G401 (cell line): ENCODE data around the gene UBE2G1. TPM values are rescaled to one million over a fixed set of nuclear protein-coding genes. Genes with fewer than 3 reads are reported as not detected.
A peak's percentile ranks its signal among the peaks of the same experiment; 100 is the strongest.

Experiments
- DNase-seq: peaks from one replicate; pipeline ENCODE4 v3.0.0-alpha.2; 2015; ENCODE audit warnings: low spot score
- in situ Hi-C: cut with HindIII; loops from 2 replicates; pipeline ENCODE4 v1.10.0; 2016; ENCODE audit warnings: low sequenced_read_pairs, mixed read lengths
- total RNA-seq: library from RNA; depleted of rRNA; stranded (reverse); fragments of >200 nt; shearing (Covaris generic); gene quantifications from 2 replicates; pipeline ENCODE4 v1.2.3, GENCODE V29; 2014; rRNA removed

Gene UBE2G1, protein sequence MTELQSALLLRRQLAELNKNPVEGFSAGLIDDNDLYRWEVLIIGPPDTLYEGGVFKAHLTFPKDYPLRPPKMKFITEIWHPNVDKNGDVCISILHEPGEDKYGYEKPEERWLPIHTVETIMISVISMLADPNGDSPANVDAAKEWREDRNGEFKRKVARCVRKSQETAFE
- total RNA-seq: 43.3 and 70.9 TPM in 2 replicates

DNA sequence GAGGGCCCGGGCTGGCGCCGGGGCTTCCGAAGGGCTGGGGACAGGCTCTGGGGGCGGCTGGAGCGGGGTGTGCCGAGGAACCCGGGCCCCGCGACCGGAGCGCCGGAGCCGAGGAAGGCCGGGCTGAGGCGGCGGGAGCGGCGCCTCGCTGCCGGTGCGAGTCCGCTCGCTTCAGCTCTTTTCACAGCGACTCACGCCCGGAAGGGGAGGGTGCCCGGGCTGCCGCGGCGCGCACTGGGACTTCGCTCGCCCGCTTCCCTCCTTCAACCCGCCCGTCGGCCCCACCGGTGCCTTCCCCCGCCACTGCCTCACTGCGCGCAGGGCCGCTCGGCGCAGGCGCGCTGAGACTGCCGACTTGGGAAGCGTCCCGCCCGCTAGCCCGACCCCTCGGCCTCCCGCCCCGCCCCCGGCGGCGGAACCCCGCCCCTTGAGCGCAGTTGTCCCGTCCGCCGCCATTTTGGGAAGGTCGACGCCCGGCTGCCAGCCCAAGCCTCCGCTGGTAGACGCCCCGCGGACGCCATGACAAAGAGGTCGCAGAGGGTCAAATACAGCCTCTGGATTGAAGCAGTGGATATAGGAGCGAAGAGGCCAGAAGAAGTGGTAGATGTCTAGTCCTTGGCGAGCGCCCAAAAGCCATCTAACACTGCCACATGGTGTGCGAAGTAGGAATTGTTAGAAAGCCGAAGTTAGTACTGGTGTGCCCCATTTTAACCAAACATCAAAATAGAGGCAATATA, at the start of gene UBE2G1:
UBE2G1 (minus strand) TSS at position 349 of the 737 bp plus-strand sequence. CDS start 359 bp downstream, outside the sequence.
- in situ Hi-C loops: no loop called here
- DNase-seq: peak; percentile 97

DNA sequence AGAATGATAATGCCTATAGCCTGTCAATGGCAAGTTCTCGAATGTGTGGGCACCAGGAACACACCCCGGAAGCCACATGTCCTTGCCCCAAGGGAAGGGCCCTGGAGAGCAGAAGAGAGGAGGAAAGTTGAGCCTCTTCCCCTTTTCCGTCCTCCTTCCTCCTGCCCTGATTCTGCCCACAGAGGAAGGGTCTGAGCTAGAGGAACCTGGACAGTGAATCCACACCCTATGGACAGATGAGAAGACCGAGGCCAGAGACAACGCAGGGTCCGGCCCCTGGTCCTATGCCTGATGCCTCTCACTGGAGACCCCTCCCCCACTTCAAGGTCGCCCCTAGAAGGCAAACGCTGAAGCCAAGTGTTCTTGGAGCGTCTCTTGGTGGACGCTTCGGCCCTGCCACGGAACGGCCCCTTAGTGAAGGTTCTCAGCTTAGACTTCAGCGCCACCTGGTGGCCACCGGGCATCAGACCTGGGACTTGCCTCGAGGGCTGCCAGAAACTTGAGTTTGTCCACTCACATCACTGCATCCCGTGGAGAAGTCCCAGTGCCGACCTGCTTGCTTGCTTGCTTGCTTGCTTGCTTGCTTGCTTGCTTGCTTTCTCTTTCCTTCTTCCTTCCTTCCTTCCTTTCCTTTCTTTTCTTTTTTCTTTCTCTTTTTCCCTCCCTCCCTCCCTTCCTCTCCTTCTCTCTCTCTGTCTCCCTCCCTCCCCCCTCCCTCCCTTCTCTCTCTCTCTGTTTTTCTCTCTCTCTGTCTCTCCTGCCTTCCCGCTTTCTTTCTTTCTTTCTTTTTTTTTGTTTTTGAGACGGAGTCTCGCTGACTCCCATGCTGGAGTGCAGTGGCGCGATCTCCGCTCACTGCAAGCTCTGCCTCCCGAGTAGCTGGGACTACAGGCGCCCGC, 46.7 kb upstream of the UBE2G1 start:
- in situ Hi-C loops: no loop called here
- DNase-seq: peak; percentile 90

DNA sequence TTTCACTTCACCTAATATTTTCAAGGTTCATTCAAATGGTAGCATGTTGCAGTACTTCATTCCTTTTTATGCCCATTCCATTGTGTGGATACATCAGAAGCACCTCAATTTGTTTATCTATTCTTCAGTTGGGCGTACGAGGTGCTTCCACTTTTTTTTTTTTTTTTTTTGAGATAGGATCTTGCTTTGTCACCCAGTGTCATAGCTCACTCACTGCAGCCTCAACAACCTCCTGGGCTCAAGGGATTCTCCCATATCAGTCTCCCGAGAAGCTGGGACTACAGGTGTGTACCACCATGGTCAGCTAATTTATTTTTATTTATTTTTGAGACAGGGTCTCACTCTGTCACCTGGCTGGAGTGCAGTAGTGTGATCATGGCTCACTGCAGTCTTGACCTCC, 44.7 kb upstream of the UBE2G1 start:
- in situ Hi-C loops: no loop called here
- no peak for DNase-seq

DNA sequence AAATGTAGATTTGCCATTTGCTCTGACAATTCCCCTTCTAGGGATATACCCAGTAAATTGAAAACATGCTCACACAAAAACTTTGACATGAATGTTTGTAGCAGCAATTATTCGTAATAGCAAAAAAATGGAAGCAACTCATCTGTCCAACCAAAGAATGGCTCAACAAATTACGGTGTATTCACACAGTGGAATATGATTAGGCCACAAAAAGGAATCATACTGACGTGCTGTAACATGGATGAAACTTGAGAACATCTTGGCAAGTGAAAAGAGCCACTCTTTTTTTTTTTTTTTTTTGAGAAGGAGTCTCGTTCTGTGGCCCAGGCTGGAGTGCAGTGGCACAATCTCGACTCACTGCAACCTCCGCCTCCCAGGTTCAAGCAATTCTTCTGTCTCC, 43.2 kb upstream of the UBE2G1 start:
- in situ Hi-C loops: no loop called here
- no peak for DNase-seq

DNA sequence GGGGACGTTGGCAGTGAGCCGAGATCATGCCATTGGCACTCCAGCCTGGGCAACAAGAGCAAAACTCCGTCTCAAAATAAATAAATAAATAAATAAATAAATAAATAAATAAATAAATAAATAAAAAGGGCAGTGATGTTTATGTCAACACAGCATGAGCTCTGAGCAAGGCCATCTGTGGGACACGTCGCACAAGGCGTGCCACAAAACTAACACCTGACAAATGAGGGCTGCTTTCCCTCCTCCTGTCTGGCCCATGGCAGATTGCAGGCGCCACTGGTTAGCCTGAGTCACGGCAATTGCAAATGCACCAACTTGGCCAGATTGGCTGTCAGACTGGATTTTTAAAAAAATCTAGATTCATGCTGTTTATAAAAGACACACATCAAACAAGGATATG, 41.4 kb upstream of the UBE2G1 start:
- peak; percentile 36 for DNase-seq
- in situ Hi-C loops: no loop called here

DNA sequence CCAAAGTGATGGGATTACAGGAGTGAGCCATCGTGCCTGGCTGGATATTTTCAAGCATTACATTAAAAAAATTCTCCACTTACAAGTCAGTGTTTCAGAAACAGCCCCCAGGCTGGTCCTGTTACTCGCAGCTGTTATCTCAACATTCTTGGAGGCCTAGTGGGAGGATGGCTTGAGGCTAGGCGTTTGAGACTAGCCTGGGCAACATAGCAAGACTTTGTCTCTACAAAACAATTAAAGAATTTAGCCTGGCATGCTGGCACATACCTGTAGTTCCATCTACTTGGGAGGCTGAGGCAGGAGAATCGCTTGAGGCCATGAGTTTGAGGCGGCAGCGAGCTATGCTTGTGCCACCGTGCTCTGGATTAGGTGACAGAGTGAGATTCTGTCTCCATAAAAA, 40.7 kb upstream of the UBE2G1 start:
- DNase-seq: no peak
- in situ Hi-C loops: no loop called here

DNA sequence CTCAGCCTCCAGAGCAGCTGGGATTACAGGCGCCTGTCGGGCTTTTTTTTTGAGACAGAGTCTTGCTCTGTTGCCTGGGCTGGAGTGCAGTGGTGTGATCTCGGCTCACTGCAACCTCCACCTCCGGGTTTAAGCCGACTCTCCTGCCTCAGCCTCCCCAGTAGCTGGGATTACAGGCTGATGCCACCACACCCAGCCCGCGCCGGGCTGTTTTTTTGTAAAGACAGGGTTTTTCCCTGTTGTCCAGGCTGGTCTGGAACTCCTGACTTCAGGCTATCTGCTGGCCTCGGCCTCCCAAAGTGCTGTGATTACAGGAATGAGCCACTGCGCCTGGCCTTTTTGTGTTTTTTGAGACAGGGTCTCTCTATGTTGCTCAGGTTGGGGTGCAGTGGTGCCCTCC, 39.9 kb upstream of the UBE2G1 start:
- in situ Hi-C loops: no loop called here
- no peak for DNase-seq

DNA sequence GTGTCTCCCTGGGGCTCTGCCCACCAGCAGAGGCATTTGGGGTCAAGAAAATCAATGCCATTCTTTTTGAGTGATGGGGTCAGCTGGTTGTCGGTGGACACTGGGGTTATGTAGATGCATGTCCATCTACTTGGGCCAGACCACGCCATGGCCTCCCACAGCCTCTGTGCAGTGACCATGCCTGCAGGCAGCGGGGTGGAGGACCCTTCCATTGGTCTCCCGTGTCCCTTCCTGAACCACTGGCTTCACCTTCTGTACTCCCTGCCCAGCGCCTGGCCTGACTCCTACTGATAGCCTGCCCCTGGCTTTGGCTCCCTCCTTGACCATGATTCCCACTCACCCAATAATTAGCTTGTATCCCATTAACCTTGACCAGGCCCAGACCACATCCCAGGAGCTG, 39.2 kb upstream of the UBE2G1 start:
- DNase-seq: no peak
- in situ Hi-C loops: no loop called here

DNA sequence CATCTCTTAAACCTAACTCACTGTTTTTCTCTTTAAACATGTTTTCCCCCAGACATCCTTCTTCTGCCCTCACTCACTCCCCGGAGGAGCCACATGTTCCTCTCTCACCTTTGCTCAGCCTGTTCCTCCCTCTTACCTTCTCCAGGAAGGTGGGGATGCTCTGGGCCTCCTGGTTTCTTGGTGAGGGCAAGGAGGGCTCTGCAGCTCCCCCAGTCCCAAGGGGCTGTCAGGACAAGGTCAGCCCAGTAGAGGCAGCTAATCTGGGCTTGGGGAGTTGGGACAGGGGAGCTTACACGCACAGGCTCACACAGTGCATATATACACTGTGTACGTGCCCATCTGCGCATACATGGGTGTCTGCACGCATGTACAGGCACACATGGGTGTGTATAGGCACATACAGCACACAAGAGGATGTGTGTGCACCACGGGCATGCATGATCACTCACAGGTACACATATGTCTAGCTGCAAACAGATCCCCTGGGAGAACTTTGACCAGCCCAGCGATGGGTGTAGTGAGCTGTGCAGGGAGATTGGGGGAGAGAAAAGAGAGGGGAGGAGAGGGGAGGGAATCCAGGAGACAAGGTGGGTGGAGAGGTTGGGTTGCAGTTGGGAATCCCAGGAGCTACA, 38.7 kb upstream of the UBE2G1 start:
- in situ Hi-C loops: no loop called here
- no peak for DNase-seq

DNA sequence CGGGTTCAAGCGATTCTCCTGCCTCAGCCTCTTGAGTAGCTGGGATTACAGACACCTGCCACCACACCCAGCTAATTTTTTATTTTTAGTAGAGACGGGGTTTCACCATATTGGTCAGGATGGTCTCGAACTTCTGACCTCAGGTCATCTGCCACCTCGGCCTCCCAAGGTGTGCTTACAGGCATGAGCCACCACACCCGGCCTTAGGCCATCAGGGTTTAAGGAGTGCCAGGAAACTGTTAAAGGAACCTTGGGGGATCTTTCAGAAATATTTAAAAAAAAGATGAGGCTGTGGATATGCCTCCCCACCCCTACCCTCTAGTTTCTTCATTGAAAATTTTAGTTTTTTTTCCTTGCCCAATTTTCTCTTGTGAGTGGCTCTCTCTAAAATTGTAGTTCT, 31.4 kb upstream of the UBE2G1 start:
- in situ Hi-C loops: no loop called here
- DNase-seq: no peak

DNA sequence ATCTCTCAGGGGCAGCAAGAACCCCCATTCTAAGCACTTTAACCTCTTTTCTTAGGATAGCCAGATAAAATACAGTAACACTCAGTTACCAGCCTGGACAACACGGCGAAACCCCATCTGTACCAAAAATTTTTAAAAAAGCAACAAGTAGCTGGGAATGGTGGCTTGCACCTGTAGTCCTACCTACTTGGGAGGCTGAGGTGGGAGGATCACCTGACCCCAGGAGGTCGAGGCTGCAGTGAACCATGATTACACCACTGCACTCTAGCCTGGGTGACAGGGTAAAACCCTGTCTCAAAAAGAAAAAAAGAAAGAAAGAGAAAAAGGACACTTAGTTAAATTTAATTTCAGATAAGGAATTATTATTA, 28.6 kb upstream of the UBE2G1 start:
- in situ Hi-C loops: no loop called here
- DNase-seq: no peak

DNA sequence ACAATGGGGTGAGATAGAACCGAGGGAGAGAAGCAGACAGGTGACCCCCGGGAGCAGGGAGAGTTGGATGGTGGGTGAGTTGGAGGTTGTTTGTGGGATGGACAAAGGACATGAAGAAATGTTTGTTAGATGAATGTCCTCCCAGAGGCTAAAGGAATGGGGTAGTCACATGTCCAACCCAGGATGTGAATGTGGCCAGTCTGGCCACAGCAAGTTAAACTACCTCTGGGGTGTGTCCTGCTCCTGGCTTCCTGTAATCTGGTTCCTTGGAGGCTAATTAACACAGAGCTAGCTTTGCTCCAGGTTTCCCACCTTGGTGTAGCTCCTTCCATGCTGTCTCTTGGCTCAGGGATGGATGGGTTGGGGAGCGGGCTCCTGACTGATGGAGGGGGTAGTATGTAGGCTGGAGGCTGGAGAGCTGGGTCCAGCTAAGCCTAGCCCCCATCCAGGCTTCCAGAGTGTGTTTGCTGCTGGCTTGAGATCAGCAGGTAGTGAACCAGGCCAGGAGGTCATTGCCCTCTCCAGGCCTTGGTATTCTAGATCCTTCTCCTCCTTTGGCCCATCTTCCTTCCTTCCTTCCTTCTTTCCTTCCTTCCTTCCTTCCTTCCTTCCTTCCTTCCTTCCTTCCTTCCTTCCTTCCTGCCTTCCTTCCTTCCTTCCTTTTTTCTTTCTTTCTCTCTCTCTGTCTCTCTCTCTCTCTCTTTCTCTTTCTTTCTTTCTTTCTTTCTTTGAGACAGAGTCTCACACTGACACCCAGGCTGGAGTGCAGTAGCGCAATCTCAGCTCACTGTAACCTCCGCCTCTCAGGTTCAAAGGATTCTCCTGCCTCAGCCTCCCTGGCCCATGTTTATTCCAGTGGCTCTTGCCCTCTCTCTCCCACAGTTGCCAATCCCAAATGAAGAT, 28.0 kb upstream of the UBE2G1 start:
- DNase-seq: no peak
- in situ Hi-C loops: no loop called here

DNA sequence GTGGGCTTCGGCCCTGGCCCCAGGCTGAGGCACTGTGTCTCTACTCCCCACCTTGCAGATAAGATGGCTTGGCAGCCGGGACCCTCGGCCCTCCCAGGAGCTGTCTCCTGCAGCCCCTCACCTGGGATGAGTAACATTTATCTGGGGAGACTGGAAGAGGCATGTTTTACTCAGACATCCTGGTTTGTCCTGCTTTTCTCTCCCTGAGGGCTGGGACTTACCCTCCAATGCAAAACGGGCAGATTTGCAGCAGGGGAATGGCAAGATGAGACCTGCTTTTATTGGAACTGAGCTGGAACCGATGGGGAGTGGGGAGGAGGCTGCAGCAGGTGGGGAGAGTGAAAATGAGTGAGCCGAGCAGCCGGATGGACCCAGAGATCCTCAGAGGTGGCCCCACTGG, 27.3 kb upstream of the UBE2G1 start:
- no peak for DNase-seq
- in situ Hi-C loops: no loop called here

DNA sequence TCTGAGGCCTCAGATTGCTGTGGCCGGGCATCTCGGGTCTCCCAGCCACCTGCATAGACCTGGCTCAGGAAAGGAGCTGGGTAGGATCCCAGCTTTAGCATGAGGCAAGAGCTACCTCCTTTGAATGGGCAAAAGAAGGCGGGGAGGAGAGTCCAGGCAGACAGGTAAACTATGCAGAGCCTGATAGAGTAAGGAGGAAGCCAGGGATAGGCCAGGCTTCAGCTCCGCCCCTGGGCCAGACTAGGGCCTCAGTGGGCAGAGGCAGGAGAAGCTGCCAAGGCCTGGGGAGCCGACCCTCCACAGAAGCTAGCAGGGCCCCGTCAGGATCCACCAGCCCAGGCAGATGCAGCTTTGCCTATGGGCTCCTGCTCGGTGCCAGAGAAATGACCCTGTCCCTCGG, 22.6 kb upstream of the UBE2G1 start:
- in situ Hi-C loops: no loop called here
- no peak for DNase-seq

DNA sequence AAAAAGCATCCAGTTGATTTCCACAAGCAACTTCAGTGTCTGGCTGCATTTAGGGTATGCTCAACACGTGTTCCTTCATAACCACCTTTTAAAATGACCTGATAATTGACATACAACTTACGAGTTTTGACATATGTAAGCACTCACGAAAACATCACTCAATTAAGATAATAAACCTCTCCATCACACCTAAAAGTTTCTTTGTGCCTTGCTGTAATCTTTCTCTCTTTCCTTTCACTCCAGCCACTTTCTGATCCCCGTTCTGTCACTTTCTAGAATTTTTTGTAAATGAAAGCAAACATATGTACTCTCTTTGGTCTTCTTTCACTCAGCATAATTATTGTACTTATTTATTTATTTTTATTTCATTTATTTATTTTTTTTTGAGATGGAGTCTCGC, 20.7 kb upstream of the UBE2G1 start:
- in situ Hi-C loops: no loop called here

DNA sequence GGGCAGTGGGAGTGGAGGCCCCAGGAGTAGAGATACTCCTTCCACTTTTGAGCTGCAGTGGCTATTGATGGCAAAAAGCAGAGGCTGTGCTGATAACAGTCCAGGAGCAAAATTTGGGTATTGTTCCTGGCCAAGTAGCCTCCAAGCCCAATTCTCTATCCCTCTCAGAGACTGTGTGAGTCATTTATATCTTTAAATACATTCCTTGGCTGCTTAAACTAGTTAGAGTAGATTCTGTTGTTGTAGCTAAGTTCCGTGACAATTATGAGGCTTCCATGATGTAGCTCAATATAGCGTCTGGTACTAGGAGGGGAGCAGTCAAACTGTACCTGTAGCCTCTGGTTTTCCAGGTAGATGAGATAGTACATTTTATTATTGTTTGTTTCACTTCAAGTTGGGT, 19.9 kb upstream of the UBE2G1 start:
- DNase-seq: no peak
- in situ Hi-C loops: no loop called here

More for the DNA sequence above, 20.7 kb upstream of the UBE2G1 start:
- DNase-seq: no peak

DNA sequence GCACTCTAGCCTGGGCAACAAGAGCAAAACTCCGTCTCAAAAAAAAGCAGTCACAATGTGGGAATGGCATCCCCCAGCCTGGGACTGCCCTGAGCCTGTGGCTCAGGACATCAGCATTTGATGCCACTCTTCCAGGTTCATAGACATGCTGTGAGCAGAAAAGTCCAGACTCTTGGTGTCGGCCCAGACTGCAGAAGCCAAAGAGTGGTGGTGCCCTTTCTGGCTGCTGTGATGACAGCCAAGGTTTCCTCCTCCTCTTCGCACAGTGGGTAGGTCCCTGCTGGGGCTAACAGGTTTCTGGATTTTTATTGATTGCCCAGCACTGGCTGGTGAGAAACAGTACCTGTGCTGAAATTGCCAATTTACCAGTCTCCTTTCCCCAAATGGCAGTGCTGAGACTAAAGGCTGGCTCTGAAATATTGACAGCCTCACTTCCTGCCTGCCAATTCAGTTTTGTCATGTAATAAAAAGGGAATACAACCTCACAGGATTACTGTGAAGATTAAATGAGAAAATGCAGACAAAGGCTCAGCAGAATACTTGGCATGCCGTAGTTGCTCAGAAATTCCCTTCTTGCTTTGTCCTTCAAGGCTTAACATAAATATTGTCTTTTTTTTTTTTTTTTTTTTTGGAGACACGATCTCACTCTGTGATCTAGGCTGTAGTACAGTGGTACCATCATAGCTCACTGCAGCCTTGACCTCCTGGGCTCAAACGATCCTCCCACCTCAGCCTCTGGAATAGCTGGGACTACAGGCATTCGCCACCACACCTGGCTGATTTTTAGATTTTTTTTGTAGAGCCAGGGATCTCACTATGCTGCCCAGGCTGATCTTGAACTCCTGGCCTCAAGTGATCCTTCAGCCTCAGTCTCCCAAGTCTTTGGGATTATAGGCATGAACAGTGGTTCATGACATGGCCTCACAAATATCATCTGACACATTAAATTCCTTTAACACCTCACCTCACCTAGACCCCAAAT, 15.5 kb upstream of the UBE2G1 start:
- DNase-seq: no peak
- in situ Hi-C loops: no loop called here

DNA sequence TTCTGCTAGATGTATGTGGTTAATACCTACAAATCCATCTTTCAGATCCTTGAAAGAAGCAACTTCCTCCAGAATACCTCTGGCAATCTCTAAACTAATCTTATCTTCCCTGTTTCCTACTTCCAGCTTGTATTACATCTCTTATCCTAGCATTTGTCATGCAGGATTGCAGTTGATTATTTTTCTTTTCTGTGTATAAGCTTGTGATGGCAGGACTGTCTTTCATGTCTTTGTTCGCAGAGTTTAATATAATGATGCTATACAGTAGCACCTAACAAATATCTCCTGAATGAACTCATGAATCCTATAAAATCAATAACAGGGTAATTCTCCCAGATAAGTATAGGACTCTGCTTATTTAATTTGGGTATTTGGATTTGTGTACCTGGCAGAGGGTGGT, 12.2 kb upstream of the UBE2G1 start:
- in situ Hi-C loops: no loop called here
- DNase-seq: no peak
